WTC11 (cell line): ENCODE measurements around the gene HTATSF1. TPM values are rescaled to one million over a fixed set of nuclear protein-coding genes. Genes with fewer than 3 reads are reported as not detected.

ENCODE experiments used
- ATAC-seq: fragments of 200-7000 bp; cut with Tn5 transposase; 2 replicates; pipeline ENCODE4 v1.10.0; 2021; ENCODE audit warnings: mild to moderate bottlenecking, moderate library complexity
- CTCF ChIA-PET: fragments of 300-600 bp; sonication (Branson Sonifier 250); formaldehyde crosslinking; loops from one replicate; lab custom pipeline; 2021; ENCODE audit warnings: antibody characterized with exemption; lab: Charles Lee
- POLR2A ChIA-PET: fragments of 350-600 bp; sonication (Branson Sonifier 250); formaldehyde crosslinking; loops from one replicate; lab custom pipeline; 2021; ENCODE audit warnings: antibody characterized with exemption; lab: Charles Lee
- DNase-seq: peaks from one replicate; pipeline ENCODE4 v3.0.0; 2021; ENCODE audit warnings: low spot score
- H3K27ac Mint-ChIP-seq: 2 replicates; pipeline ENCODE4 v1.8.0; 2021; ENCODE audit warnings: mixed read lengths
- H3K27me3 Mint-ChIP-seq: 2 replicates; pipeline ENCODE4 v1.8.0; 2021; ENCODE audit warnings: low read depth, mild to moderate bottlenecking, moderate library complexity, mixed read lengths
- H3K36me3 Mint-ChIP-seq: 2 replicates; pipeline ENCODE4 v1.8.0; 2021; ENCODE audit warnings: mixed read lengths
- H3K4me1 Mint-ChIP-seq: 2 replicates; pipeline ENCODE4 v1.8.0; 2022; ENCODE audit warnings: mixed read lengths
- H3K4me3 Mint-ChIP-seq: 2 replicates; pipeline ENCODE4 v1.8.0; 2021; ENCODE audit warnings: mild to moderate bottlenecking, moderate library complexity, mixed read lengths
- H3K9me3 Mint-ChIP-seq: 2 replicates; pipeline ENCODE4 v1.8.0; 2021; ENCODE audit warnings: mixed read lengths
- ATF1 ChIP-seq: sonication (generic); formaldehyde crosslinking; IDR thresholded peaks from 2 replicates; pipeline ENCODE4 v1.8.1; 2023; ENCODE audit warnings: mild to moderate bottlenecking, moderate library complexity, missing genetic modification reagents
- ELF4 ChIP-seq: sonication (generic); formaldehyde crosslinking; IDR thresholded peaks from 2 replicates; pipeline ENCODE4 v1.8.1; 2022; ENCODE audit warnings: low read depth, mild to moderate bottlenecking, moderate library complexity, missing genetic modification reagents
- IRF2 ChIP-seq: sonication (generic); formaldehyde crosslinking; IDR thresholded peaks from 2 replicates; pipeline ENCODE4 v1.8.0; 2022; ENCODE audit warnings: low read depth, missing genetic modification reagents, borderline replicate concordance
- NFYB ChIP-seq: sonication (generic); formaldehyde crosslinking; conservative IDR thresholded peaks from 2 replicates; pipeline ENCODE4 v1.8.0; 2022; ENCODE audit warnings: low read depth, missing genetic modification reagents
- NR1H2 ChIP-seq: sonication (generic); formaldehyde crosslinking; IDR thresholded peaks from 2 replicates; pipeline ENCODE4 v1.9.0; 2021; ENCODE audit warnings: mild to moderate bottlenecking, moderate library complexity, missing genetic modification reagents
- SMAD3 ChIP-seq: sonication (generic); formaldehyde crosslinking; IDR thresholded peaks from 2 replicates; pipeline ENCODE4 v1.8.0; 2022; ENCODE audit warnings: missing genetic modification reagents, mild to moderate bottlenecking, borderline replicate concordance
- ZBTB21 ChIP-seq: sonication (generic); formaldehyde crosslinking; IDR thresholded peaks from 2 replicates; pipeline ENCODE4 v1.8.1; 2023; ENCODE audit warnings: mild to moderate bottlenecking, missing genetic modification reagents, borderline replicate concordance
- ZNF232 ChIP-seq: sonication (generic); formaldehyde crosslinking; IDR thresholded peaks from 2 replicates; pipeline ENCODE4 v1.8.0; 2022; ENCODE audit warnings: mild to moderate bottlenecking, missing genetic modification reagents
- ZNF263 ChIP-seq: sonication (generic); formaldehyde crosslinking; IDR thresholded peaks from 2 replicates; pipeline ENCODE4 v1.8.1; 2022; ENCODE audit warnings: low read depth, mild to moderate bottlenecking, moderate library complexity, missing genetic modification reagents
- ZNF671 ChIP-seq: fragments of 250-450 bp; sonication (Bioruptor Pico); IDR thresholded peaks from 2 replicates; pipeline ENCODE4 v1.8.0; 2021; ENCODE audit warnings: mild to moderate bottlenecking
- total RNA-seq: library from RNA; stranded (reverse); gene quantifications from 3 replicates; pipeline ENCODE4 v1.2.3, GENCODE V29; 2021
- TF ChIP-seq, protein P1 (sequence below): fragments of 200-600 bp; IDR thresholded peaks from 2 replicates; pipeline ENCODE4 v1.8.0; 2022; ENCODE audit warnings: antibody characterized with exemption
- TF ChIP-seq, protein P2 (sequence below): sonication (generic); formaldehyde crosslinking; IDR thresholded peaks from 2 replicates; pipeline ENCODE4 v1.8.1; 2023; ENCODE audit warnings: mild to moderate bottlenecking, missing genetic modification reagents, moderate library complexity
- TF ChIP-seq, protein P3 (sequence below): sonication (generic); formaldehyde crosslinking; IDR thresholded peaks from 2 replicates; pipeline ENCODE4 v1.8.0; 2023; ENCODE audit warnings: missing genetic modification reagents, mild to moderate bottlenecking, borderline replicate concordance
- TF ChIP-seq, protein P4 (sequence below): sonication (generic); formaldehyde crosslinking; IDR thresholded peaks from 2 replicates; pipeline ENCODE4 v1.8.0; 2023; ENCODE audit warnings: mild to moderate bottlenecking, missing genetic modification reagents
- TF ChIP-seq, protein P5 (sequence below): fragments of 250-450 bp; sonication (Bioruptor Pico); IDR thresholded peaks from 2 replicates; pipeline ENCODE4 v1.8.0; 2021; ENCODE audit warnings: mild to moderate bottlenecking
- TF ChIP-seq, protein P6 (sequence below): fragments of 250-450 bp; sonication (Bioruptor Pico); IDR thresholded peaks from 2 replicates; pipeline ENCODE4 v1.9.0; 2021; ENCODE audit warnings: mild to moderate bottlenecking
- TF ChIP-seq, protein P7 (sequence below): fragments of 250-450 bp; sonication (Bioruptor Pico); IDR thresholded peaks from 2 replicates; pipeline ENCODE4 v2.1.2; 2022; ENCODE audit warnings: mild to moderate bottlenecking, moderate library complexity

HTATSF1 gene
- total RNA-seq, 1 experiment from 2014 or later, result 44.6 TPM

DNA sequence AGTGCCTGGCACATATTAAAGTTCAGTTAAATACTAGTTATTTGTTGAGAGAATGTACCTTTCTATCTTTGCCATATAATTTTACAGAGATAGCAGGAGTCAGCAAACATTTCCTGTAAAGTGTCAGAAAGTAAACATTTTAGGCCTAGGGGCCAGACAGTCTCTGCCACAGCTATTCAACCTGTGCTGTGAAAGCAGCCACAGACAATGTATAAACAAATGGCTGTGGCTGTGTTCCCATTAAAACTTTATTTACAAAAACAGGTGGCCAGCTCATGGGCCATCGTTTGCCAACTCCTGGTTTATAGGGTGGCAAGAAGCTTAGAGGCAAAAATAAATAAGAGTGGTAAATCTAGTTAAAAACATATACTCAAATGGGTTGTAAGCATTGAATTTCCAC is 43.6 kb upstream of the HTATSF1 start:
- CTCF ChIA-PET, result no interaction called here
- POLR2A ChIA-PET, result no interaction called here
- no peak overlapping the region for H3K4me3 Mint-ChIP-seq
- no peaks in the 10 kb centered on the region for H3K4me1 Mint-ChIP-seq
- no peak for TF ChIP-seq ZNF232 (CRISPR knock-in tag)
- TF ChIP-seq, protein P1, sequence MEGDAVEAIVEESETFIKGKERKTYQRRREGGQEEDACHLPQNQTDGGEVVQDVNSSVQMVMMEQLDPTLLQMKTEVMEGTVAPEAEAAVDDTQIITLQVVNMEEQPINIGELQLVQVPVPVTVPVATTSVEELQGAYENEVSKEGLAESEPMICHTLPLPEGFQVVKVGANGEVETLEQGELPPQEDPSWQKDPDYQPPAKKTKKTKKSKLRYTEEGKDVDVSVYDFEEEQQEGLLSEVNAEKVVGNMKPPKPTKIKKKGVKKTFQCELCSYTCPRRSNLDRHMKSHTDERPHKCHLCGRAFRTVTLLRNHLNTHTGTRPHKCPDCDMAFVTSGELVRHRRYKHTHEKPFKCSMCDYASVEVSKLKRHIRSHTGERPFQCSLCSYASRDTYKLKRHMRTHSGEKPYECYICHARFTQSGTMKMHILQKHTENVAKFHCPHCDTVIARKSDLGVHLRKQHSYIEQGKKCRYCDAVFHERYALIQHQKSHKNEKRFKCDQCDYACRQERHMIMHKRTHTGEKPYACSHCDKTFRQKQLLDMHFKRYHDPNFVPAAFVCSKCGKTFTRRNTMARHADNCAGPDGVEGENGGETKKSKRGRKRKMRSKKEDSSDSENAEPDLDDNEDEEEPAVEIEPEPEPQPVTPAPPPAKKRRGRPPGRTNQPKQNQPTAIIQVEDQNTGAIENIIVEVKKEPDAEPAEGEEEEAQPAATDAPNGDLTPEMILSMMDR, result no peak
- TF ChIP-seq SMAD3 (CRISPR knock-in tag), result no peak
- TF ChIP-seq, protein P2, sequence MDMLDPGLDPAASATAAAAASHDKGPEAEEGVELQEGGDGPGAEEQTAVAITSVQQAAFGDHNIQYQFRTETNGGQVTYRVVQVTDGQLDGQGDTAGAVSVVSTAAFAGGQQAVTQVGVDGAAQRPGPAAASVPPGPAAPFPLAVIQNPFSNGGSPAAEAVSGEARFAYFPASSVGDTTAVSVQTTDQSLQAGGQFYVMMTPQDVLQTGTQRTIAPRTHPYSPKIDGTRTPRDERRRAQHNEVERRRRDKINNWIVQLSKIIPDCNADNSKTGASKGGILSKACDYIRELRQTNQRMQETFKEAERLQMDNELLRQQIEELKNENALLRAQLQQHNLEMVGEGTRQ (CRISPR knock-in tag), result no peak
- TF ChIP-seq NFYB, result no peak
- TF ChIP-seq, protein P3, sequence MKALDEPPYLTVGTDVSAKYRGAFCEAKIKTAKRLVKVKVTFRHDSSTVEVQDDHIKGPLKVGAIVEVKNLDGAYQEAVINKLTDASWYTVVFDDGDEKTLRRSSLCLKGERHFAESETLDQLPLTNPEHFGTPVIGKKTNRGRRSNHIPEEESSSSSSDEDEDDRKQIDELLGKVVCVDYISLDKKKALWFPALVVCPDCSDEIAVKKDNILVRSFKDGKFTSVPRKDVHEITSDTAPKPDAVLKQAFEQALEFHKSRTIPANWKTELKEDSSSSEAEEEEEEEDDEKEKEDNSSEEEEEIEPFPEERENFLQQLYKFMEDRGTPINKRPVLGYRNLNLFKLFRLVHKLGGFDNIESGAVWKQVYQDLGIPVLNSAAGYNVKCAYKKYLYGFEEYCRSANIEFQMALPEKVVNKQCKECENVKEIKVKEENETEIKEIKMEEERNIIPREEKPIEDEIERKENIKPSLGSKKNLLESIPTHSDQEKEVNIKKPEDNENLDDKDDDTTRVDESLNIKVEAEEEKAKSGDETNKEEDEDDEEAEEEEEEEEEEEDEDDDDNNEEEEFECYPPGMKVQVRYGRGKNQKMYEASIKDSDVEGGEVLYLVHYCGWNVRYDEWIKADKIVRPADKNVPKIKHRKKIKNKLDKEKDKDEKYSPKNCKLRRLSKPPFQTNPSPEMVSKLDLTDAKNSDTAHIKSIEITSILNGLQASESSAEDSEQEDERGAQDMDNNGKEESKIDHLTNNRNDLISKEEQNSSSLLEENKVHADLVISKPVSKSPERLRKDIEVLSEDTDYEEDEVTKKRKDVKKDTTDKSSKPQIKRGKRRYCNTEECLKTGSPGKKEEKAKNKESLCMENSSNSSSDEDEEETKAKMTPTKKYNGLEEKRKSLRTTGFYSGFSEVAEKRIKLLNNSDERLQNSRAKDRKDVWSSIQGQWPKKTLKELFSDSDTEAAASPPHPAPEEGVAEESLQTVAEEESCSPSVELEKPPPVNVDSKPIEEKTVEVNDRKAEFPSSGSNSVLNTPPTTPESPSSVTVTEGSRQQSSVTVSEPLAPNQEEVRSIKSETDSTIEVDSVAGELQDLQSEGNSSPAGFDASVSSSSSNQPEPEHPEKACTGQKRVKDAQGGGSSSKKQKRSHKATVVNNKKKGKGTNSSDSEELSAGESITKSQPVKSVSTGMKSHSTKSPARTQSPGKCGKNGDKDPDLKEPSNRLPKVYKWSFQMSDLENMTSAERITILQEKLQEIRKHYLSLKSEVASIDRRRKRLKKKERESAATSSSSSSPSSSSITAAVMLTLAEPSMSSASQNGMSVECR, result no peak
- TF ChIP-seq ATF1, result no peak
- no peak for TF ChIP-seq ZNF263 (CRISPR knock-in tag)
- DNase-seq (no peak), ATAC-seq (no peak)
- no peak overlapping the region for H3K27ac Mint-ChIP-seq
- H3K9me3 Mint-ChIP-seq, result no peaks in the 10 kb centered on the region
- H3K27me3 Mint-ChIP-seq, result no peaks in the 10 kb centered on the region
- no peaks in the 10 kb centered on the region for H3K36me3 Mint-ChIP-seq

DNA sequence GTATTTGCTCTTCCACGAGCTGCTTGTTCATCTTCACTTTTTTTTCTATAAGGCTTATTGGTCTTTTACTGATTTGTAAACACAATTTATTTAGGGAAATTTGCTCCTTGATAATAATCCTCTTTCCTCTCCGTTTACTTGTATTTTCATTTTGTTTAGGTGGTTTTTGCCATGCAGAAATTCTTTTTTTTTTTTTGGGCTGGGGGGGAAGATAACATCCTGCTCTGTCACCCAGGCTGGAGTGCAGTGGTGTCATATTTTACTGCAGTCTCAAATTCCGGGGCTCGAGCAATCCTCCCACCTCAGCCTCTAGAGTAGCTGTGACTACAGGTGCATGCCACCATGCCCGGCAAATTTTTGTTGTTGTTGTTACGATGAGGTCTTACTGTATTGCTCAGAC is 41.3 kb upstream of the HTATSF1 start:
- POLR2A ChIA-PET, result no interaction called here
- TF ChIP-seq NR1H2 (CRISPR knock-in tag) (no peak), IRF2 (CRISPR knock-in tag) (no peak), ELF4 (CRISPR knock-in tag) (no peak), ZBTB21 (CRISPR knock-in tag) (no peak), ZNF671 (CRISPR knock-in tag) (no peak)
- TF ChIP-seq, protein P3, result no peak
- TF ChIP-seq, protein P4, sequence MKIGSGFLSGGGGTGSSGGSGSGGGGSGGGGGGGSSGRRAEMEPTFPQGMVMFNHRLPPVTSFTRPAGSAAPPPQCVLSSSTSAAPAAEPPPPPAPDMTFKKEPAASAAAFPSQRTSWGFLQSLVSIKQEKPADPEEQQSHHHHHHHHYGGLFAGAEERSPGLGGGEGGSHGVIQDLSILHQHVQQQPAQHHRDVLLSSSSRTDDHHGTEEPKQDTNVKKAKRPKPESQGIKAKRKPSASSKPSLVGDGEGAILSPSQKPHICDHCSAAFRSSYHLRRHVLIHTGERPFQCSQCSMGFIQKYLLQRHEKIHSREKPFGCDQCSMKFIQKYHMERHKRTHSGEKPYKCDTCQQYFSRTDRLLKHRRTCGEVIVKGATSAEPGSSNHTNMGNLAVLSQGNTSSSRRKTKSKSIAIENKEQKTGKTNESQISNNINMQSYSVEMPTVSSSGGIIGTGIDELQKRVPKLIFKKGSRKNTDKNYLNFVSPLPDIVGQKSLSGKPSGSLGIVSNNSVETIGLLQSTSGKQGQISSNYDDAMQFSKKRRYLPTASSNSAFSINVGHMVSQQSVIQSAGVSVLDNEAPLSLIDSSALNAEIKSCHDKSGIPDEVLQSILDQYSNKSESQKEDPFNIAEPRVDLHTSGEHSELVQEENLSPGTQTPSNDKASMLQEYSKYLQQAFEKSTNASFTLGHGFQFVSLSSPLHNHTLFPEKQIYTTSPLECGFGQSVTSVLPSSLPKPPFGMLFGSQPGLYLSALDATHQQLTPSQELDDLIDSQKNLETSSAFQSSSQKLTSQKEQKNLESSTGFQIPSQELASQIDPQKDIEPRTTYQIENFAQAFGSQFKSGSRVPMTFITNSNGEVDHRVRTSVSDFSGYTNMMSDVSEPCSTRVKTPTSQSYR (CRISPR knock-in tag), result no peak
- TF ChIP-seq, protein P5, sequence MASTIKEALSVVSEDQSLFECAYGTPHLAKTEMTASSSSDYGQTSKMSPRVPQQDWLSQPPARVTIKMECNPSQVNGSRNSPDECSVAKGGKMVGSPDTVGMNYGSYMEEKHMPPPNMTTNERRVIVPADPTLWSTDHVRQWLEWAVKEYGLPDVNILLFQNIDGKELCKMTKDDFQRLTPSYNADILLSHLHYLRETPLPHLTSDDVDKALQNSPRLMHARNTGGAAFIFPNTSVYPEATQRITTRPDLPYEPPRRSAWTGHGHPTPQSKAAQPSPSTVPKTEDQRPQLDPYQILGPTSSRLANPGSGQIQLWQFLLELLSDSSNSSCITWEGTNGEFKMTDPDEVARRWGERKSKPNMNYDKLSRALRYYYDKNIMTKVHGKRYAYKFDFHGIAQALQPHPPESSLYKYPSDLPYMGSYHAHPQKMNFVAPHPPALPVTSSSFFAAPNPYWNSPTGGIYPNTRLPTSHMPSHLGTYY (CRISPR knock-in tag), result no peak
- TF ChIP-seq, protein P6, sequence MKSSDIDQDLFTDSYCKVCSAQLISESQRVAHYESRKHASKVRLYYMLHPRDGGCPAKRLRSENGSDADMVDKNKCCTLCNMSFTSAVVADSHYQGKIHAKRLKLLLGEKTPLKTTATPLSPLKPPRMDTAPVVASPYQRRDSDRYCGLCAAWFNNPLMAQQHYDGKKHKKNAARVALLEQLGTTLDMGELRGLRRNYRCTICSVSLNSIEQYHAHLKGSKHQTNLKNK (CRISPR knock-in tag), result no peak
- TF ChIP-seq, protein P7, sequence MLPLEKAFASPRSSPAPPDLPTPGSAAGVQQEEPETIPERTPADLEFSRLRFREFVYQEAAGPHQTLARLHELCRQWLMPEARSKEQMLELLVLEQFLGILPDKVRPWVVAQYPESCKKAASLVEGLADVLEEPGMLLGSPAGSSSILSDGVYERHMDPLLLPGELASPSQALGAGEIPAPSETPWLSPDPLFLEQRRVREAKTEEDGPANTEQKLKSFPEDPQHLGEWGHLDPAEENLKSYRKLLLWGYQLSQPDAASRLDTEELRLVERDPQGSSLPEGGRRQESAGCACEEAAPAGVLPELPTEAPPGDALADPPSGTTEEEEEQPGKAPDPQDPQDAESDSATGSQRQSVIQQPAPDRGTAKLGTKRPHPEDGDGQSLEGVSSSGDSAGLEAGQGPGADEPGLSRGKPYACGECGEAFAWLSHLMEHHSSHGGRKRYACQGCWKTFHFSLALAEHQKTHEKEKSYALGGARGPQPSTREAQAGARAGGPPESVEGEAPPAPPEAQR (CRISPR knock-in tag), result no peak

More for the DNA sequence above, 41.3 kb upstream of the HTATSF1 start:
- CTCF ChIA-PET, result no interaction called here
- Mint-ChIP-seq H3K27ac (no peak overlapping the region), H3K36me3 (no peaks in the 10 kb centered on the region), H3K4me1 (no peaks in the 10 kb centered on the region), H3K9me3 (no peaks in the 10 kb centered on the region), H3K4me3 (no peak overlapping the region), H3K27me3 (no peaks in the 10 kb centered on the region)
- no peak for ATAC-seq
- no peak for DNase-seq
